Astrocyte of the cerebellum (primary cell): ENCODE measurements around the gene TNFRSF9.
"Not testable (repeated sequence)": the region's sequence is repeated elsewhere in the genome, so short reads cannot be mapped to it uniquely, and the experiment has no call there.

Source experiments
- DNase-seq: peaks from one replicate; pipeline ENCODE4 v3.0.0-alpha.2; 2011; ENCODE audit warnings: low read depth
- H3K4me3 ChIP-seq: 2 replicates; pipeline ENCODE4 v1.5.1; 2011; ENCODE audit warnings: mild to moderate bottlenecking, low read depth, low read length, moderate library complexity
- in situ Hi-C: cut with HindIII; loops from 2 replicates; pipeline ENCODE4 v1.10.0; 2017; ENCODE audit warnings: low sequenced_read_pairs
- TF ChIP-seq, protein P1 (sequence below): IDR thresholded peaks from 2 replicates; pipeline ENCODE4 v1.5.1; 2012; ENCODE audit warnings: low read length, low read depth, moderate library complexity, mild to moderate bottlenecking; ENCODE audit errors: missing control alignments

Gene TNFRSF9

DNA sequence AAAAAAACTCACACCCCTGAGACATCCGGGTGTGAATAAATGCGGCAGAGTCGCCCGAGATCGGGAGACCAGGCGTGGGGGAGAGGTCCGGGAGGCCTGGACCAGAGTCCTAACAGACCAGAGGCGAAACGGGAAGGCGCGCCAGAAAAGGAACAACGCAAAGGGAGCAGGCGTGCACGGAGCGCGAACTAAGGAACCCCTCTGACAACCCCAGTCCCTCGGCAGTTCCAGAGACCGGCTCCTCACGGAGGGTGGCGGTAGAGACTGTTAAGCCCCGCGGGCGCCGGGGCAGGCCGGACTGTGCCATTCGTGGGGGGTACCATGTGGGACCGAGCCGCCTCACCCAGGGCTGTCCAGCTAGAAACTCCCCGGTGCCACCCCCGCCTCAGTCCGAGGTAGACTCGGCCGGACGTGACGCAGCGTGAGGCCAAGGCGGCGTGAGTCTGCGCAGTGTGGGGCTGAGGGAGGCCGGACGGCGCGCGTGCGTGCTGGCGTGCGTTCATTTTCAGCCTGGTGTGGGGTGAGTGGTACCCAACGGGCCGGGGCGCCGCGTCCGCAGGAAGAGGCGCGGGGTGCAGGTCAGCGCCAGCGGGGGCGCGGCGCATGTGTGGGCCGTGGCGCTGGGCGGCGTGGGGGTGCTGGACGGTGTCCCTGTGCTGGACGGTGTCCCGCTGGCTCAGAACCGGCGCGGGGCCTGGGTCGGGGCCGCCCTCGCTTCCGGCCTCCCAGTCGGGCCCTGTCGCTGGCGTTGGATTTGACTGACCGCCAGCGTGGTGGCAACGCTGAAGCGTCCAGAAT is 20.8 kb upstream of the TNFRSF9 start, which contains the start of gene PARK7:
PARK7 (plus strand) TSS at position 496 of the 798 bp plus-strand sequence. CDS start 1,075 bp downstream, outside the sequence.
- peak within 1 kb of the TSS; percentile 61 for H3K4me3 ChIP-seq
- peak; percentile 97 for DNase-seq
- in situ Hi-C loops: no loop called here
- TF ChIP-seq, protein P1, sequence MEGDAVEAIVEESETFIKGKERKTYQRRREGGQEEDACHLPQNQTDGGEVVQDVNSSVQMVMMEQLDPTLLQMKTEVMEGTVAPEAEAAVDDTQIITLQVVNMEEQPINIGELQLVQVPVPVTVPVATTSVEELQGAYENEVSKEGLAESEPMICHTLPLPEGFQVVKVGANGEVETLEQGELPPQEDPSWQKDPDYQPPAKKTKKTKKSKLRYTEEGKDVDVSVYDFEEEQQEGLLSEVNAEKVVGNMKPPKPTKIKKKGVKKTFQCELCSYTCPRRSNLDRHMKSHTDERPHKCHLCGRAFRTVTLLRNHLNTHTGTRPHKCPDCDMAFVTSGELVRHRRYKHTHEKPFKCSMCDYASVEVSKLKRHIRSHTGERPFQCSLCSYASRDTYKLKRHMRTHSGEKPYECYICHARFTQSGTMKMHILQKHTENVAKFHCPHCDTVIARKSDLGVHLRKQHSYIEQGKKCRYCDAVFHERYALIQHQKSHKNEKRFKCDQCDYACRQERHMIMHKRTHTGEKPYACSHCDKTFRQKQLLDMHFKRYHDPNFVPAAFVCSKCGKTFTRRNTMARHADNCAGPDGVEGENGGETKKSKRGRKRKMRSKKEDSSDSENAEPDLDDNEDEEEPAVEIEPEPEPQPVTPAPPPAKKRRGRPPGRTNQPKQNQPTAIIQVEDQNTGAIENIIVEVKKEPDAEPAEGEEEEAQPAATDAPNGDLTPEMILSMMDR: peak; percentile 60

DNA sequence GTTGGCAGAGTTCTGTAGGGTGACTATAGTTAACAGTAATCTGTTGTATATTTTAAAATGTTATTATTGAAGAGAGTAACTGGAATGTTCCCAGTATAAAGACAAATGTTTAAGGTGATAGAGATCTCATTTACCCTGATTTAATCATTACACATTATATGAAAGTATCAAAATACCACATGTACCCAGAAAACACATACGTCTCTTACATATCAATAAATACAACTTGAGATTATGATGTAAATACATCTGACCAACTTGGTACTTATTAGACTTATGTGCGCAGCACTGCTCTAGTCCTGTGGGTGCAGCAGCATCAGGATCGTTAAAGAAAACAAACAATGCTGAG is 20.2 kb upstream of the TNFRSF9 start:
- in situ Hi-C loops: no loop called here
- TF ChIP-seq, protein P1: no peak
- DNase-seq: no peak
- H3K4me3 ChIP-seq: peak overlapping the region; percentile 61

DNA sequence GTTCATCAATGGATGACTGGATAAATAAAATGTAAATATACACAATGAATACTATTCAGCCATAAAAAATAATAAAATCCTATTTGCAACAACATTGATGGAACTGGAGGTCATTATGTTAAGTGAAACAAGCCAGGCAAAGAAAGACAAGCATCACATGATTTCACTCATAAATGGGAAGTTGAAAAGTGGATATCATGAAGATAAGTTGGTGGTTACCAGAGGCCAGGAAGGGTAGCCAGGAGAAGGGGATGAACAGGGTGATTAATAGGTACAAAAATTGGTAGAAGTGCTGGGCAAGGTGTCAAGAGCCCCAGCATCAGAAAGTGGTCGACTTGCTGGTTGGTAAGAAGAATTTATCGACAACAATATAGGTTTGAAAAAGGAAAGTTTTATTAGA is 19.5 kb upstream of the TNFRSF9 start:
- no peak for DNase-seq
- in situ Hi-C loops: no loop called here
- H3K4me3 ChIP-seq: no peak overlapping the region
- TF ChIP-seq, protein P1: no peak

DNA sequence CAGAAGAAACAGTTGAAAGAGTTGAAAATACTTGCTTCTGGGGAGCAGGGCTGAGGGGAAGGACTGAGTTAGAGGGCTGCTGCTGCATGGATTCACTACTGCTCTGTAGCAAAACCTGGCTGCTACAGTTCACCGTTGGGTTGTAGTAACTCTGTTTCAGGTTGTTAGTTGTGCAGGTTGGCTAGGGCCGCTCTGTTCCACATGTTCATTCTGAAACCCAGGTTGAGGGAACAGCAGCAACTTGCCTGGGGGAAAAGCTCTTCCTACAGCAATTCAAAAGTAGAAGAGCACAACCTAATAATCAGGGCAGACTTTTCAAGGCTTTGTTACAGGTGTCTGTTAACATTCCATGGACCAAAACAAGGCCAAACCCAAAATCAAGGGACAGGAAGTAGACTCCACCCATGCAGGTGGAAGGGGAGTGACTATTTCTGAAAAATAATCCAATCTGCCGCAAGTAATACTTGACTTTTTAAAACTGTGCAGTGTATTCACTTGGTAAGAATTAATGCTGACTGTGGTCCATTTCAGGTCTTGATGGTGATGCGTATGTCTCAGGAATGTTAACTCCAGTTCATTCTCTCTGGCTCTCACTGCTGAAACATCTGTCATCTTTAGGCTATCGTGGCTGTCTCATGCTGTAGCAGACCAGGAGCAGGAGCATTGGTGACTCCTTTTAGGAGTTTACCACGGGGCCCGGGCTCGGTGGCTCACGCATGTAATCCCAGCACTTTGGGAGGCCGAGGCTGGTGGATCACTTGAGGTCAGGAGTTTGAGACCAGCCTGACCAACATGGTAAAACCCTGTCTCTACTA is 15.8 kb upstream of the TNFRSF9 start:
- H3K4me3 ChIP-seq: no peak overlapping the region
- in situ Hi-C loops: no loop called here
- no peak for DNase-seq
- TF ChIP-seq, protein P1: no peak

DNA sequence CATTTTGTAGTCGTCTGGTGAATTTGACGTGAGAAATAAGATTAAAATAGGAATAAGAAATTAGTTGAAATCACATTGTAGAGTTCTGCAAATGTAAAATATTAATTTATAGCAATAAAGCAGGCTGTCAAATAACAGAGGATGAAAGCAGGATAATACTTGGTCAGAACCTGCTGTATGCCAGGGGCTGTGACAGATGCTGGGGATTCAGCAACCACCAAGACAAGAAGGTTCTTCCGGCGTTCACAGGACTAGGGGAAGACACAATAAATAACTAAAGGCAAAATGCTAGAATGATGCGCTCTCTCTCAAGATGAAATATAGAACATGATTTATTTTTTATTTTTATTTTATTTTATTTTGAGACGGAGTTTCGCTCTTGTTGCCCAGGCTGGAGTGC is 14.0 kb upstream of the TNFRSF9 start:
- DNase-seq: no peak
- in situ Hi-C loops: no loop called here
- H3K4me3 ChIP-seq: peak overlapping the region; percentile 49
- TF ChIP-seq, protein P1: no peak

GRCh38 chr1:7953850-7954609 is 13.4 kb upstream of the TNFRSF9 start:
- peak overlapping the region; percentile 49 for H3K4me3 ChIP-seq
- peak; percentile 50 for DNase-seq
- in situ Hi-C loops: no loop called here
- TF ChIP-seq, protein P1: no peak

DNA sequence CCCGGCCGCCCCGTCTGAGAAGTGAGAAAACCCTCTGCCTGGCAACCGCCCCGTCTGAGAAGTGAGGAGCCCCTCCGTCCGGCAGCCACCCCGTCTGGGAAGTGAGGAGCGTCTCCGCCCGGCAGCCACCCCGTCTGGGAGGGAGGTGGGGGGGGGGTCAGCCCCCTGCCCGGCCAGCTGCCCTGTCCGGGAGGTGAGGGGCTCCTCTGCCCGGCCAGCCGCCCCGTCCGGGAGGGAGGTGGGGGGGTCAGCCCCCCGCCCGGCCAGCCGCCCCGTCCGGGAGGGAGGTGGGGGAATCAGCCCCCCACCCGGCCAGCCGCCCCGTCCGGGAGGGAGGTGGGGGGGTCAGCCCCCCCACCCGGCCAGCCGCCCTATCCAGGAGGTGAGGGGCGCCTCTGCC is 12.2 kb upstream of the TNFRSF9 start:
- DNase-seq, H3K4me3 ChIP-seq, in situ Hi-C loops: not testable (repeated sequence)
